GM12865 (cell line): ENCODE measurements around the gene PPIL1.

Experiments
- DNase-seq: peaks from one replicate; pipeline ENCODE4 v3.0.0; 2010; ENCODE audit warnings: low read depth
- H3K4me3 ChIP-seq: 2 replicates; pipeline ENCODE4 v1.5.1; 2011; ENCODE audit warnings: mild to moderate bottlenecking, low read depth, low read length, control low read depth
- CTCF ChIP-seq: IDR thresholded peaks from 2 replicates; pipeline ENCODE4 v1.5.1; 2011; ENCODE audit warnings: low read length, control low read depth, low read depth, inconsistent platforms; ENCODE audit not compliant: insufficient read depth; ENCODE audit errors: missing control alignments

Gene PPIL1

GRCh38 chr6:36873612-36874442 is 776 bp downstream of the PPIL1 start:
- peak; percentile 25 for DNase-seq
- peak; percentile 6 for TF ChIP-seq CTCF
- peak overlapping the region; percentile 63 for H3K4me3 ChIP-seq

GRCh38 chr6:36873115-36873514 is 1.5 kb downstream of the PPIL1 start:
- TF ChIP-seq CTCF: no peak
- DNase-seq: no peak
- H3K4me3 ChIP-seq: peak overlapping the region; percentile 63; the same call in 1 of the 2 replicates

- no peak for TF ChIP-seq CTCF
- no peak for DNase-seq
- H3K4me3 ChIP-seq: no peak overlapping the region
These were observed 2.9 kb downstream of the PPIL1 start for GRCh38 chr6:36871686-36872085.

GRCh38 chr6:36867471-36868224 is 7.0 kb downstream of the PPIL1 start:
- no peak for DNase-seq
- no peak for TF ChIP-seq CTCF
- no peak overlapping the region for H3K4me3 ChIP-seq

- TF ChIP-seq CTCF: no peak
- DNase-seq: no peak
- H3K4me3 ChIP-seq: no peak overlapping the region
These were observed 8.8 kb downstream of the PPIL1 start for GRCh38 chr6:36865835-36866234.

GRCh38 chr6:36863670-36864540 is 10.7 kb downstream of the PPIL1 start:
- TF ChIP-seq CTCF: no peak
- no peak for DNase-seq
- H3K4me3 ChIP-seq: no peak overlapping the region
